GM20000 (cell line): ENCODE measurements around the gene RP9.
A peak's percentile ranks its signal among the peaks of the same experiment; 100 is the strongest.

Experiments used
- DNase-seq: peaks from one replicate; pipeline ENCODE4 v3.0.0; 2012; ENCODE audit warnings: low spot score
- TF ChIP-seq, protein P1 (sequence below): IDR thresholded peaks from 2 replicates; pipeline ENCODE4 v1.5.1; 2012; ENCODE audit warnings: mild to moderate bottlenecking, control low read depth; ENCODE audit errors: extremely low read depth, missing control alignments

Gene RP9

DNA sequence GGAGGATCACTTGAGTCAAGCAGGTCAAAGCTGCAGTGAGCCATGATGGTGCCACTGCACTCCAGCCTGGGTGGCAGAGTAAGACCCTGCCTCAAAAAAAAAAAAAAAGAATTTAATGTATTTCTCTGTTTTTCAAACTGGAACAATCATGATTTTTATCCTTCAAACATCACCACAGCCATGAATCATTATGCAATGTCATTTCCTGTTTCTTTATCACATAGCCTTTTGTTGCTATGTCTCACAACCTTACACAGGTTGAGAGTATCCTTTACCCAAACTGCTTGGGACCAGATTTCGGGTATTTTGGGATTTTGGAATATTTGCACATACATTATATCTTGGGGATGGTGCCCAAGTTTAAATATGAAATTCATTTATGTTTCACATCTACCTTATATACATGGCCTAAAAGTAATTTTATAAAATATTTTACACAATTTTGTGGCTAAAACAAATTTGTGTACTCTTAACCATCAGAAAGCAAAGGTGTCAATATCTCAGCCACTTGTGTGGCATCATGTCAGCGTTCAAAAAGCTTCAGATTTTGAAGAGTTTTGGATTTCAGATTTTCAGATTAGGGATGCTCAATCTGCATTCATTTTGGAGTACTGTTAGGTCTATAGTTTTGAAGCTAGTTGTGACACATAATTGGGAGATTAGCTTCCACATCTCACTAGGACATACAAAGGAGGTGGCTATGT, 54.8 kb downstream of the RP9 start:
- peak; percentile 15 for DNase-seq
- TF ChIP-seq, protein P1, sequence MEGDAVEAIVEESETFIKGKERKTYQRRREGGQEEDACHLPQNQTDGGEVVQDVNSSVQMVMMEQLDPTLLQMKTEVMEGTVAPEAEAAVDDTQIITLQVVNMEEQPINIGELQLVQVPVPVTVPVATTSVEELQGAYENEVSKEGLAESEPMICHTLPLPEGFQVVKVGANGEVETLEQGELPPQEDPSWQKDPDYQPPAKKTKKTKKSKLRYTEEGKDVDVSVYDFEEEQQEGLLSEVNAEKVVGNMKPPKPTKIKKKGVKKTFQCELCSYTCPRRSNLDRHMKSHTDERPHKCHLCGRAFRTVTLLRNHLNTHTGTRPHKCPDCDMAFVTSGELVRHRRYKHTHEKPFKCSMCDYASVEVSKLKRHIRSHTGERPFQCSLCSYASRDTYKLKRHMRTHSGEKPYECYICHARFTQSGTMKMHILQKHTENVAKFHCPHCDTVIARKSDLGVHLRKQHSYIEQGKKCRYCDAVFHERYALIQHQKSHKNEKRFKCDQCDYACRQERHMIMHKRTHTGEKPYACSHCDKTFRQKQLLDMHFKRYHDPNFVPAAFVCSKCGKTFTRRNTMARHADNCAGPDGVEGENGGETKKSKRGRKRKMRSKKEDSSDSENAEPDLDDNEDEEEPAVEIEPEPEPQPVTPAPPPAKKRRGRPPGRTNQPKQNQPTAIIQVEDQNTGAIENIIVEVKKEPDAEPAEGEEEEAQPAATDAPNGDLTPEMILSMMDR: no peak

GRCh38 chr7:33053721-33054120, 55.5 kb downstream of the RP9 start:
- no peak for DNase-seq
- TF ChIP-seq, protein P1: no peak

GRCh38 chr7:33050535-33051318, 58.5 kb downstream of the RP9 start:
- TF ChIP-seq, protein P1: peak; percentile 33
- peak; percentile 31 for DNase-seq

DNA sequence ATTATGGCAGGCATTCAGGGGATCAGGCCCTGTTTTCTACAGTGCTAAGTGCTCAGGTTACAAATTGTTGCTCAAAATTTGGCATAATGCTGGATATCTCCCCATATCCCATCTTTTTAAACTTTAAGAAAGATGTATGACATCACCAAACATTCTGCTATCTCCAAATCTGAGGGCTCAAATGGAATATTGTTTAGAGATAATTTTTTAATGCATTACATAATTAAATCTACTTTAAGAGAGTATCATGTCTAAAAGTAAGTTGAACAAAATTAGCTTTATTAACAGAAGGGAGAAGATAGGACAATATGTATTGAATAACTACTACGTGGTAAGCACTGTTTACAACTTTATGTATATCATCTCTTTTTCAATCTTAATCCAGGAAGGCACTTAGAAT, 60.5 kb downstream of the RP9 start:
- TF ChIP-seq, protein P1: no peak

GRCh38 chr7:33048257-33048656, 60.9 kb downstream of the RP9 start:
- TF ChIP-seq, protein P1: no peak
- DNase-seq: no peak

More for the DNA sequence above, 60.5 kb downstream of the RP9 start:
- no peak for DNase-seq

DNA sequence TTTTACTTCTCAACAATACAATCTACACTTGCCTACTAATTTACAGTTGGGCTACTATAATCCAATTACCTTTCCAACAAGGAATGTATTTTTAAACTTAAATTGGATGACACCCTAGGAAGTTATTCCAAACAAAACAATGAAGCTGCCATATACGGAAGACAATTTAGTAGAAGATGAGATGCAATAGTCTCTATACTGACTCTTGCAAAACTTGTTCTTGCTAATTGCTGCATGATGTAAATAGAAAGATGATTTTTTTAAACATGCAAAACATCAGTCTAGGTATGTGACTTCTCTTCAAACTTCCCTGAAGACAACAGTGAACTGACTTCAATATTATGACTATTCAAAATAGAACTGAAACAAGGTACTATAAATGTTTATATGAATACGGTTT, 64.2 kb downstream of the RP9 start:
- TF ChIP-seq, protein P1: no peak
- peak; percentile 20 for DNase-seq
